Mononuclear cell (primary cell): Measurements from ENCODE around the gene CACNB2. TPM values are rescaled to one million over a fixed set of nuclear protein-coding genes. Genes with fewer than 3 reads are reported as not detected.
"Not testable (repeated sequence)": the region's sequence is repeated elsewhere in the genome, so short reads cannot be mapped to it uniquely, and the experiment has no call there.

ENCODE experiments used
- H3K27me3 ChIP-seq: 2 replicates; pipeline ENCODE4 v1.6.0; 2011; ENCODE audit warnings: low read length, control low read depth; ENCODE audit not compliant: insufficient read depth
- H3K4me1 ChIP-seq: 2 replicates; pipeline ENCODE4 v1.5.1; 2011; ENCODE audit warnings: mild to moderate bottlenecking, low read length, control low read depth; ENCODE audit not compliant: insufficient read depth
- H3K4me3 ChIP-seq: 2 replicates; pipeline ENCODE4 v1.5.1; 2011; ENCODE audit warnings: mild to moderate bottlenecking, low read length, moderate library complexity
- H3K9me3 ChIP-seq: 2 replicates; pipeline ENCODE4 v1.5.1; 2011; ENCODE audit warnings: low read depth, mild to moderate bottlenecking, control low read depth, low read length
- total RNA-seq: library from RNA; depleted of rRNA; stranded (reverse); fragments of >200 nt; gene quantifications from one replicate; pipeline ENCODE4 v1.2.3, GENCODE V29; 2012

Gene CACNB2
- total RNA-seq, 1 donor, result not detected

DNA sequence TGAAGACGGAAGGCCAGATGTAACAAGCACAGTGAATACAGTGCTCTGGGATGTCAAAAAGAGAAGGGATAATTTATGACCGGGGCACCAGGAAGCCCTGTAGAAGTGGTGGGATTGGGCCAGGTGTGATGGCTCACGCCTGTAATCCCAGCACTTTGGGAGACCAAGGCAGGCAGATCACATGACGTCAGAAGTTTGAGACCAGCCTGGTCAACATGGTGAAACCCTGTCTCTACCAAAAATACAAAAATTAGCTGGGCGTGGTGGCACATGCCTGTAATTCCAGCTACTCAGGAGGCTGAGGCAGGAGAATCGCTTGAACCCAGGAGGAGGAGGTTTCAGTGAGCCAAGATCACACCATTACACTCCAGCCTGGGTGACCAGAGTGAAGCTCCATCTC lies 305.4 kb downstream of the CACNB2 start:
- H3K4me1 ChIP-seq, H3K27me3 ChIP-seq, H3K9me3 ChIP-seq, H3K4me3 ChIP-seq: not testable (repeated sequence)

DNA sequence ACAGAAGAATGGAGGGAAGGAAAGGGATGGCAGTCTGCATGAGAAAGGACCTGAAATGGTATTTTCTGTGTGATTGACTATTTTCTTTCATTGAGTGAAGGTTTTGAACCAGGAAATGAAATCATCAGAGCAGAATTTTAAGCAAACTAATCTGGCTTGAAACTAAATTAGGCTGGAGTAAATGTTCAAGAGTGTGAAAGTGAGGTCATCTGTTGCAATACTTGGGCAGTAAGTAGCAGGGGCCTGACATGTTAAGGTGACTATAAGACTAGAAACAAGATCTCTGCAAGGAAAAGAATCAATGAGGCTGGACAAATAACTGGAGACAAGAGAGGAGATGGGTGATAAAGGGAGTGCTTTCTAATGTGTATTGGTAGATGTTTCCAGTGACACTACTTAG lies 306.0 kb downstream of the CACNB2 start:
- no peaks in the 10 kb centered on the region for H3K9me3 ChIP-seq
- H3K4me3 ChIP-seq, result no peak overlapping the region
- H3K4me1 ChIP-seq, result no peaks in the 10 kb centered on the region

DNA sequence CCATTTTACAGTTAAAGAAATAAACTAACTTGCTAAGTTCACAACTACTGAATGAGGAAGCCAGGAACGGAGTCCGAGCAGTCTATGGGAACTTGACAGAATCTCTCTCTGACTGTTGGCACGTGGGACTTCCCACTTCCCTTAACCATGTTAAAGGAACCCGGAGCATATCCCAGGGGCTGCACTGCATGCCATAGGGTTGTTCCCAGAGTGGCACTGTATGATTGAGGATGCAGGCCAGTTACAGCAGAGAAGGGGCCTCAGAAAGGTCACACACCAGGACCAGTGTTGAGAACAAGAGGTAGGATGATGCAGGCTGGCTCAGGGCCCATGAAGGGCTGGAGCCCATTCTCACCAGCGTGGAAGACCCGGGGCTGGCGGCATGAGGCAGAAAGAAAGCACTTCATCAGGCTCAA lies 309.4 kb downstream of the CACNB2 start:
- H3K27me3 ChIP-seq, result no peaks in the 10 kb centered on the region
- no peaks in the 10 kb centered on the region for H3K9me3 ChIP-seq
- H3K4me1 ChIP-seq, result no peaks in the 10 kb centered on the region

More for the DNA sequence above, 306.0 kb downstream of the CACNB2 start:
- no peaks in the 10 kb centered on the region for H3K27me3 ChIP-seq

DNA sequence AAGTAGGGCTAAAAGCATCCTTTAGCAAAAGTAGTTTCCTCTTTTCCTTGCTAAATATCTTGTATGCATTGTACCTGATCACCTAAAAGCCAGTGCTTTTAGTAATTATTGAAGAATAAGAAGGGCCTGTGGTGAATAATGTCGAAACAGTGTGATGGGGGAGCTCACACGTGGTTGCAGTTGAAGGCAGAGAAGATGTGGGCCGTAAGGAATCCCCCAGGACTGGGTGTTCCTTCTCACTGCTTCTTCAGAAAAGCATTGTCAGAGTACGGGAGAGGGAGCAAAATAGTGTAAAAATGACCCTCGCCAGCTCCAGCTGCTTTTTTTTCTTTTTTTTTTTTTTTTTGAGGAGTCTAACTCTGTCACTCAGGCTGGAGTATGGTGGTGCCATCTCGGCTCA lies 310.1 kb downstream of the CACNB2 start:
- Histone ChIP-seq H3K9me3 (no peaks in the 10 kb centered on the region), H3K4me3 (no peak overlapping the region), H3K27me3 (no peaks in the 10 kb centered on the region), H3K4me1 (no peaks in the 10 kb centered on the region)

More for the DNA sequence above, 309.4 kb downstream of the CACNB2 start:
- H3K4me3 ChIP-seq, result no peak overlapping the region

DNA sequence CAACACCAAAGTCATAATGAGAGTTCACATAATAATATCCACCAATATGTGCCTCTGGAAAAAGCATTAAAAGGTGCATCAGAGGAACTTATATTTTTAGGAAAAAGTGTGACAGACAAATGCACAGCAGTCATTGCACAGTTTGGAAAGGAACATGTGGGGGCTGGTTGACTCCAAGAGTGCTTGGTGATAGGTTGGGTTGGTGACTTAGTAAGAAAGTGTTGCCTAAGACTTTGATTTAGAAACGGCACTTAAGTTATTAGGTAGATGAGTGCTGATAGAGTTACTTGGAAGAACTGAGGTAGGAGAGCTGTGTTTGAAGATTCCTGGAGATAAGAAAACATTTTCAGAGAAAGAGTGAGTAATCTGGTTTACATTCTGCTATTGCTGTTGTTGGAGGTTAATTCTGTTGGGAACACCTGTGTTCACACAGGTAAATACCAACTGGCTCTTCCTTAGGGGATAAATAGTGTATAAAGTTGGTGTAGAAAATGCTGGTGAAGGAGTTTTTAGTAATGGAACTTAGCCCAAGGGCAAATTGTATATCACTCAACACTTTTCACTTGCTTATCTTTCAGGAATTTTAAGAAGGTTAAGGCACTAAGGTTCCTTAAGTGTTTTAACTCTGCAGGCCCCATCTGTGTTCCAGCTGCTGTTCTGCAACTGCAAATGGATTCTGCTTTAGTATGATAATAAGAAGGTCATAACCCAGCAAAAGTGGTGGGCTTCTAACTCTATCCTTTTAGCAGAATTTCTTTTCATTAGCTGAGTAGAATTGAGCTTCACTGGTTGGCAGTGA lies 315.1 kb downstream of the CACNB2 start:
- no peak overlapping the region for H3K4me3 ChIP-seq
- no peaks in the 10 kb centered on the region for H3K9me3 ChIP-seq
- H3K27me3 ChIP-seq, result no peaks in the 10 kb centered on the region
- H3K4me1 ChIP-seq, result no peaks in the 10 kb centered on the region

DNA sequence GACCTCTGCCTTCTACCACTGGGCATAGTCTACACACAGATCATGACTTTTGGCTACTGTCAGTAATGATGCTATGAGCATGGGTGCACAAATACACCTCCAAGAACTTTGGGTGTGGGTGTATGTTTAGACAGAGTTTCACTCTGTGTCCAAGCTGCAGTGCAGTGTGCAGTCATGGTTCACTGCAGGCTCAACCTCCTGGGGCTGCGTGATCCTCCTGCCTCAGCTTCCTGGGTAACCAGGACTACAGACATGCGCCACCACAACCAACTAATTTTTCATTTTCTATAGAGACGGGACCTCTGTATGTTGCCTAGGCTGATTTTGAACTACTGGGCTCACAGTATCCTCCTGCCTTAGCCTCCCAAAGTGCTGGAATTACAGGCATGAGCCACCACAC lies 316.8 kb downstream of the CACNB2 start:
- Histone ChIP-seq H3K9me3 (no peaks in the 10 kb centered on the region), H3K4me1 (no peaks in the 10 kb centered on the region), H3K27me3 (no peaks in the 10 kb centered on the region), H3K4me3 (no peak overlapping the region)

DNA sequence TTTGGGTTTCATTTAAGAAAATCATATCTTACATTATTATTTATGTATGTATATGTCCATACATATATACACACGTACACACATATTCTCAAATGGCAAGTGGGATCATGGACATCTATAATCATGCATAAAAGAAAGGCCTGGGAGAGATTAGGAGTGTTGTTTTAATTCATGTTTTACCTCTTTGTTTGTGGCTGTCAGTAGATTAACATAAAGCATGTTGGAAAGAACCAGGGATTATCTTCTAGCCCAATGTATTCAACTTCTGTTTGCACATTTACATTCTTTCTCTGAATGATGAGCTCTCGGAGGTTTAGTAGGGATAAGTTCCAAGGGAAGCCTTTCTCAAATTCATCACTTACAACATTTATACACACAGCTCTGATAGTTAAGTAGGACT lies 319.8 kb downstream of the CACNB2 start:
- H3K27me3 ChIP-seq, result no peaks in the 10 kb centered on the region
- no peaks in the 10 kb centered on the region for H3K9me3 ChIP-seq
- no peak overlapping the region for H3K4me3 ChIP-seq
- H3K4me1 ChIP-seq, result no peaks in the 10 kb centered on the region

DNA sequence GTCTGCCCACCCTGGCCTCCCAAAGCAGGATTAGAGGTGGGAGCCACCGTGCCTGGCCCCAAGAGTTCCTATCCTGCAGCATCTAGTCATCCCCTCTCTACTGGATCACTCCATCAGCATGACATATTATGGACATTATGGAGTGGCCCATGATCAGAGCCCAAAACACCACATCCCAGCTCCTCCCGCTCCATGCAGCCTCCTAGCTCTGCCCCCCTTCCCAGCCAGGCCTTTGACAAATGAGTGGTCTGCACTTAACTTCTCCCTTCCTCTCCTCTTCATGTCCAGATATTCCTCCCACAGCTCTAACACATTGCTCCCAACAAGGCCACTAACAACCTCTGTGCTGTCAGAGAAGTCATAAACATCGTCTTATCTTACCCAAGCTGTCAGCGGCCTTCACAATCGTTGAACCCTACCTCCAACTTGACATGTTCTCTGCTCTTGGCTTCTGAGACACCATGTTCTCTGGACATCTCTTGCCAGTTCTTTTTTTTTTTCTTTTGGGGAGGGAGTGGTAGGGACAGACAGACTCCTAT lies 323.5 kb downstream of the CACNB2 start:
- no peaks in the 10 kb centered on the region for H3K9me3 ChIP-seq
- H3K27me3 ChIP-seq, result no peaks in the 10 kb centered on the region
- no peaks in the 10 kb centered on the region for H3K4me1 ChIP-seq
- H3K4me3 ChIP-seq, result no peak overlapping the region

DNA sequence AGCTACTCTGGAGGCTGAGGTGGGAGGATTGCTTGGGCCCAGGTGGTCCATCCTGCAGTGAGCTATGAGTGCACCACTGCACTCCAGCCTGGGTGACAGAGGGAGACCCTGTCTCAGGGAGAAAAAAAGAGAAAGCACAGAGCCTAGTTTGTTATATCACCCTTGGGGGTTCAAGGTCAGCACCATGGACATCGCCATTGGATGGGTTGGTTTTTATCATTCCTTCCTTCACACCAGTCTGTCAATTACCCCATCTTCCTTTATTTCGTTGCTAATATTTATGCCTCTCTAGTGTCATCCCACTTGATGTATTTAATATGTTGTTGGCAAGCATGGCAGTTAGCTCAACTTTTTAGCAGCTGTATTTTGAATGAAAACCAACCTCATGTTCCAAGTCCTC lies 328.9 kb downstream of the CACNB2 start:
- Histone ChIP-seq H3K9me3 (no peaks in the 10 kb centered on the region), H3K4me3 (no peak overlapping the region), H3K4me1 (no peaks in the 10 kb centered on the region), H3K27me3 (no peaks in the 10 kb centered on the region)

DNA sequence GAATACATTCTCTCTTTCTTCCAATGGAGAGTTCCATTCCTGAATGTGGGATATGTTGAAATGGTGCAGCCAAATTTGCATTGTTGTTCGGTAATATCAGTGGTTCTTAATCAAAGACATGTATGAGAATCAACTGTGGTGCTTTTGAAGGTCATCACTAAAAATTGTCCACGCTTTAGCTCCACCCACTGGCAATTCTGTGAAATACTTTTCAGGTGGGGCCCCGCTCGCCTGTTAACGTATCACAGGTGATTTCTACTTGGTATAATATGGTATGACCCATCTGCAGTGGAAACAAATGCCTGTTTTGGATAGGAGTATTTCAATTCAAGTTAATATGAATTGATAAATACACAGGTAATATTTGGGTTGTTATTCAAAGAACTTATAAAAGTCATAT lies 332.8 kb downstream of the CACNB2 start:
- Histone ChIP-seq H3K4me3 (no peak overlapping the region), H3K4me1 (no peaks in the 10 kb centered on the region), H3K27me3 (no peaks in the 10 kb centered on the region), H3K9me3 (no peaks in the 10 kb centered on the region)

DNA sequence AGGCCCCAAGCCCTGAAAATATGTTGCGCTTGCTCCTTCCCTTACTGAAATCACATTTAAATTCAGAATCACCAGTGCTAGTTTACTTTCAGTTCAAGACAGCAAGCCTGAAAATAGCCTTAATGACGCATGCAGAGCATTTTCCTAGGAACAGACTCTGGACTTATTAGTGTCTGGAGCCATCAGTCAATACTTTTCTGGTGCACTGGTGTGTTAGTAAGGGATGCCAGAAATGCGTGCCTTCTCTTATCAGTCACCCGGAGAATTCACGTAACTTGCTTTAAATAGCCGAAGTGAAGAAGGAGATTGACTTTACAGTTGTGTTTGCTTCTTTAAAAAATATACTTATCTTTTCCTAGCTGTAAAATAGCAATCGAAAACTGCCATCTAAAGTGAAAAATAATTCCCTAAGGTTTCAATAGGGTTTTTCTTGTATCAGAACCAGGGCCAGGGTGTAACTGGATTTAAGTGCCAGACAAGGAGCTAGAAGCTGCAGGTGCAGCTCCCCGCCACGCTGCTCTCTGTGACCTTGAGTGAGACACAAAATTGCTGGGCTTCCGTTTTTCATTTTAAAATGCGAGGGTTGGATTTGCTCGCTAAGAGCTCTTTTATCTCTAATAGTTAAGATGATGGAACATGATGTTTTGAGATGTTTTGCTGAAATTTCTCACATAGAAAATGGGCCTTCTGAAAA lies 333.3 kb downstream of the CACNB2 start:
- Histone ChIP-seq H3K4me3 (no peak overlapping the region), H3K27me3 (no peaks in the 10 kb centered on the region), H3K4me1 (no peaks in the 10 kb centered on the region), H3K9me3 (no peaks in the 10 kb centered on the region)

DNA sequence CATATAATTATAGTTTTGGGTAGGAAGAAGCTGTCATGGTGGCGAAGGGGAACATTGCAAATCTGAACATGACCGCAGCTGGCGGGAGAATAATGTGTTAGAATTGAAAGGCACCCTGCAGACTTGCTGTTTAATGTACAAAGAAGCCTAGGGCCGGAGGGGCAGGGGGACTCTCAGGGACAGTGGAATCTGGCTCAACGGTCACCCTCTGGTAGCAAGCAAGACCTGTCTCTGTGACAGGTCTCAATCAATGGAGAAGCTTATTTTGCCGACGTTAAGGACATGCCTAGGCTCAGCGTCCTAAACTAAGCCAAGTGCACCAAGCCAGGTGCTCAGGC lies 333.9 kb downstream of the CACNB2 start:
- H3K4me3 ChIP-seq, result no peak overlapping the region
- no peaks in the 10 kb centered on the region for H3K9me3 ChIP-seq
- no peaks in the 10 kb centered on the region for H3K27me3 ChIP-seq
- no peaks in the 10 kb centered on the region for H3K4me1 ChIP-seq

DNA sequence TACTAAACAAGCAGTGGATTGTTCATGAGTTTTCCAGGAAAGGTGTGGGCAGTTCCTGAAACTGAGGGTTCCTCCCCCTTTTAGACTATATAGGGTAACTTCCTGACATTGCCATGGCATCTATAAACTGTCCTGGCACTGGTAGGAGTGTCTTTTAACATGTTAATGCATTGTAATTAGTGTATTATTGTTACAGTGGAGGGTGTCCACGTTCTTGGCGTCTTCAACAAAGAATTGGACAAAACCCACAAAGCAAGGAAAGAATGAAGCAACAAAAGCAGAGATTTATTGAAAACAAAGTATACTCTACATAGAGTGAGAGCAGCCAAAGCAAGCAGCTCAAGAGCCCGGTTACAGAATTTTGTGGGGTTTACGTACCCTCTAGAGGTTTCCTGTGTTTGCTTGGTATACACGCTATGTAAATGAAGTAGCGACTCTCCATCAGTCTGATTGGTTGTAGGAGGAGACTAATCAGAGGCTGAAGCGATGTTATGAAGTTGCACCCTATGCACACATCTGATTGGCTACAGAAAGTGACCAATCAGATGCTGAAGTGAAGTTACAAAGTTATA lies 335.9 kb downstream of the CACNB2 start:
- no peaks in the 10 kb centered on the region for H3K4me1 ChIP-seq
- H3K27me3 ChIP-seq, result no peaks in the 10 kb centered on the region
- H3K9me3 ChIP-seq, result no peaks in the 10 kb centered on the region
- no peak overlapping the region for H3K4me3 ChIP-seq

DNA sequence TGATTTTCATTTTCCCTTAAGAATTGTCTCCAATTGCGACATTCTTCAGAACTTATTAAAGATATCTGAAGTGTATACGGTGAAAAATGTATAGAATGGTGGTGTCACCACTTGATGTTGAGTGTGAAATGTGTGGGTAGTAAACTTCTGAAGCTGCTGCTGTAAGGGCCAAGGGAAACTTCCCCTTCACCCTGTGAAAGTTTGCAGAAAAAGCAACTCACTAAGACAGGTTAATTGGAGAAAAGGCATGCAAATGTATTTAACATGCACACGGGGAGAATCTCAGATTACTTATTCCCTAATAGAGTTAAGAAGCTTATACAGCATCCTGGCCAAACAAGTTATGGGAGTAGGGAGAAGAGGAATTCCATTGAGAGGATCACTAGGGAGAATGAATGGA lies 338.1 kb downstream of the CACNB2 start:
- Histone ChIP-seq H3K4me1 (no peaks in the 10 kb centered on the region), H3K4me3 (no peak overlapping the region), H3K9me3 (no peaks in the 10 kb centered on the region)

DNA sequence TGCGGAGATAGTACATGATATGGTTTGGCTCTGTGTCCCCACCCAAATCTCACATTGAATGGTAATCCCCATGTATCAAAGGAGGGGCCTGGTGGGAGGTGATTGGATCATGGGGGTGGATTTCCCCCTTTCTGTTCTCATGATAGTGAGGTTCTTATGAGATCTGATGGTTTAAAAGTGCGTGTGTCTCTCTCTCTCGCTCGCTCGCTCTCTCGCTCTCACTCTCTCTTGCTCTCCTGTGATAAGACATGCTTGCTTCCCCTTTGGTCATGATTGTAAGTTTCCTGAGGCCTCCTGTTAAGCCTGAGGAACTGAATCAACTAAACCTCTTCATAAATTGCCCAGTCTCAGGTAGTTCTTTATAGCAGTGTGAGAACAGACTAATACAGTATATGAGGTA lies 339.3 kb downstream of the CACNB2 start:
- Histone ChIP-seq H3K9me3 (no peaks in the 10 kb centered on the region), H3K4me3 (no peak overlapping the region), H3K27me3 (no peaks in the 10 kb centered on the region), H3K4me1 (no peaks in the 10 kb centered on the region)

More for the DNA sequence above, 338.1 kb downstream of the CACNB2 start:
- no peaks in the 10 kb centered on the region for H3K27me3 ChIP-seq
